B cell (primary cell): Measurements from ENCODE around the gene ZNF609. TPM values are rescaled to one million over a fixed set of nuclear protein-coding genes. Genes with fewer than 3 reads are reported as not detected.

ENCODE experiments used
- ATAC-seq: fragments of 200-7000 bp; cut with Tn5 transposase; one replicate; pipeline ENCODE4 v1.10.0; 2021; ENCODE audit warnings: low read depth, mild to moderate bottlenecking, moderate number of reproducible peaks, moderate library complexity
- CTCF ChIA-PET: fragments of 350-600 bp; sonication (Branson Sonifier 250); formaldehyde crosslinking; loops from one replicate; lab custom pipeline; 2021; ENCODE audit warnings: antibody characterized with exemption, inconsistent platforms; lab: Charles Lee
- POLR2A ChIA-PET: fragments of 350-600 bp; sonication (Branson Sonifier 250); formaldehyde crosslinking; loops from one replicate; lab custom pipeline; 2021; ENCODE audit warnings: antibody characterized with exemption; lab: Charles Lee
- DNase-seq: peaks from one replicate; pipeline ENCODE4 v3.0.0; 2013
- H2AFZ ChIP-seq: 2 replicates; pipeline ENCODE4 v1.6.1; 2012; ENCODE audit warnings: mild to moderate bottlenecking, low read depth, low read length; ENCODE audit not compliant: insufficient read depth, poor library complexity, severe bottlenecking
- H3K27ac ChIP-seq, 2 donors: 1 replicate in 1 of 2; 2 replicates in 1 of 2; pipeline ENCODE4 v1.5.1; 2012 to 2013; ENCODE audit warnings: low read length in 2 of 2, mild to moderate bottlenecking in 2 of 2, moderate library complexity in 1 of 2
- H3K27me3 ChIP-seq, 4 experiments: fragments of 200-600 bp in 1 of 4; sonication (generic) in 1 of 4; replicated peaks in 1 of 4; 1 replicate in 2 of 4; 2 replicates in 2 of 4; pipeline versions ENCODE4 v1.6.1 to v1.7.0; 2013 to 2016; ENCODE audit warnings: low read length in 3 of 4, mild to moderate bottlenecking in 2 of 4, mixed read lengths in 1 of 4, moderate library complexity in 1 of 4; ENCODE audit not compliant: insufficient read depth in 4 of 4, control insufficient read depth in 3 of 4; ENCODE audit errors: control extremely low read depth in 1 of 4
- H3K36me3 ChIP-seq, 2 experiments: replicated peaks in 1 of 2; 1 replicate in 1 of 2; 2 replicates in 1 of 2; pipeline versions ENCODE4 v1.6.1 to v1.7.1; 2013; ENCODE audit warnings: low read length in 1 of 2; ENCODE audit not compliant: insufficient read depth in 2 of 2, control insufficient read depth in 1 of 2; ENCODE audit errors: control extremely low read depth in 1 of 2, extremely low read depth in 1 of 2
- H3K4me1 ChIP-seq, 2 donors: fragments of 200-600 bp in 1 of 2; sonication (generic) in 1 of 2; 1 replicate in 1 of 2; 2 replicates in 1 of 2; pipeline versions ENCODE4 v1.5.1 to v1.6.1; 2013 to 2017; ENCODE audit warnings: low read length in 2 of 2; ENCODE audit not compliant: control insufficient read depth in 2 of 2, insufficient read depth in 2 of 2
- H3K4me2 ChIP-seq: replicated peaks from 2 replicates; pipeline ENCODE3; 2012; ENCODE audit warnings: mild to moderate bottlenecking, low read depth, low read length; ENCODE audit not compliant: poor library complexity, severe bottlenecking
- H3K4me3 ChIP-seq, 5 experiments: fragments of 200-600 bp in 1 of 5; sonication (generic) in 1 of 5; 1 replicate in 3 of 5; 2 replicates in 2 of 5; pipeline versions ENCODE4 v1.5.1 to v1.7.0; 2011 to 2016; ENCODE audit warnings: low read length in 4 of 5, mild to moderate bottlenecking in 4 of 5, low read depth in 2 of 5, control low read depth in 1 of 5, moderate library complexity in 1 of 5; ENCODE audit not compliant: insufficient read depth in 1 of 5; ENCODE audit errors: control extremely low read depth in 1 of 5, extremely low read depth in 1 of 5
- H3K79me2 ChIP-seq: fragments of 200-600 bp; sonication (generic); one replicate; pipeline ENCODE4 v1.6.0; 2016; ENCODE audit warnings: low read length; ENCODE audit not compliant: control insufficient read depth, insufficient read depth
- H3K9ac ChIP-seq: fragments of 200-600 bp; sonication (generic); 2 replicates; pipeline ENCODE4 v1.6.1; 2017; ENCODE audit warnings: mild to moderate bottlenecking, low read length, moderate library complexity
- H3K9me3 ChIP-seq, 3 donors: one replicate each; pipeline versions ENCODE4 v1.6.1 to v1.7.1; 2013; ENCODE audit warnings: low read length in 2 of 3; ENCODE audit not compliant: control insufficient read depth in 2 of 3, insufficient read depth in 1 of 3; ENCODE audit errors: control extremely low read depth in 1 of 3
- H4K20me1 ChIP-seq: 2 replicates; pipeline ENCODE4 v1.6.0; 2012; ENCODE audit warnings: mild to moderate bottlenecking, low read length; ENCODE audit not compliant: insufficient read depth, control insufficient read depth, poor library complexity, severe bottlenecking
- H3K27ac Mint-ChIP-seq: one replicate; pipeline ENCODE4 v1.8.0; 2021; ENCODE audit warnings: mixed read lengths
- H3K27me3 Mint-ChIP-seq: one replicate; pipeline ENCODE4 v1.8.0; 2021; ENCODE audit warnings: mixed read lengths
- H3K4me1 Mint-ChIP-seq: one replicate; pipeline ENCODE4 v1.8.0; 2021; ENCODE audit warnings: mixed read lengths
- H3K4me3 Mint-ChIP-seq: one replicate; pipeline ENCODE4 v1.8.0; 2021; ENCODE audit warnings: mixed read lengths
- H3K9me3 Mint-ChIP-seq: one replicate; pipeline ENCODE4 v1.8.0; 2022; ENCODE audit warnings: mixed read lengths; ENCODE audit not compliant: insufficient read depth
- EZH2 ChIP-seq: IDR thresholded peaks from 2 replicates; pipeline ENCODE4 v1.6.1; 2012; ENCODE audit warnings: borderline replicate concordance, low read depth, mild to moderate bottlenecking, moderate library complexity, low read length; ENCODE audit not compliant: insufficient read depth, poor library complexity, severe bottlenecking
- WGBS: methylation state at CpG from one replicate; pipeline ENCODE4 v1.1.5; 2013; ENCODE audit warnings: missing lambda C conversion rate; ENCODE audit not compliant: insufficient coverage; 5-methylcytosine and 5-hydroxymethylcytosine counted together
- intact Hi-C: fragments of 100-400 bp; cut with micrococcal nuclease; formaldehyde crosslinking; loops from one replicate; pipeline ENCODE4 v1.10.0; 2022
- polyA plus RNA-seq: library from polyadenylated mRNA; depleted of rRNA; stranded (reverse); fragments of >200 nt; gene quantifications from 2 replicates; pipeline ENCODE4 v1.2.3, GENCODE V29; 2012
- total RNA-seq, 2 donors: library from RNA; stranded (reverse); fragments of 120-200 nt in 1 of 2; gene quantifications; 1 replicate in 1 of 2; 2 replicates in 1 of 2; pipeline versions ENCODE4 v1.2.3 to v1.2.4, GENCODE V29; 2013 to 2022
- TF ChIP-seq, protein P1 (sequence below): fragments of 200-600 bp; IDR thresholded peaks from one replicate; pipeline ENCODE4 v1.8.0; 2022; ENCODE audit warnings: antibody characterized with exemption, mild to moderate bottlenecking

The ZNF609 gene
- total and polyA plus RNA-seq, 2 donors (not counting 1 experiment from before 2014, with no cell fraction given) = 5.8 to 32.9 TPM

DNA sequence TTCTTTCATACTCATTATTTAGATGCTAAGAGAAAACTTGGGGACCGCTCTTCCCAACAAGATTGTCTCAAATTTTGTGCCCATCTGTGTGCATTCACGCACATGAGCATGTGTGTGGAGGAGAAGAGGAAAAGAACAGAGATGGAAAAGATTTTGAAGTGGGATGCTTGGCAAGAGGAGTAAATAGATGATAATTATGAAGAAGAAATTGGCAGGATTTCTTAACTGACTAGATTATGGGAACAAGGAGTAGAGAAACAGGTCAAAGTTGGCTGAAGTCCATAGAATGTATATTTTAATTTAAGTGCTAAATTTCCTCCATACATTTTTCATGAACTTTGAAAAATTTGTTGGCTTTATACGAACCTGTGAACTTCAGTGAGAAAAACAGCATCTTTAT lies 100.1 kb downstream of the ZNF609 start:
- Mint-ChIP-seq H3K4me1 (peaks cover 29% of the 10 kb centered on the region), H3K4me3 (no peak overlapping the region), H3K9me3 (no peaks in the 10 kb centered on the region), H3K27me3 (no peaks in the 10 kb centered on the region), H3K27ac (no peak overlapping the region)
- no peak overlapping the region for H3K9ac ChIP-seq
- TF ChIP-seq, protein P1, sequence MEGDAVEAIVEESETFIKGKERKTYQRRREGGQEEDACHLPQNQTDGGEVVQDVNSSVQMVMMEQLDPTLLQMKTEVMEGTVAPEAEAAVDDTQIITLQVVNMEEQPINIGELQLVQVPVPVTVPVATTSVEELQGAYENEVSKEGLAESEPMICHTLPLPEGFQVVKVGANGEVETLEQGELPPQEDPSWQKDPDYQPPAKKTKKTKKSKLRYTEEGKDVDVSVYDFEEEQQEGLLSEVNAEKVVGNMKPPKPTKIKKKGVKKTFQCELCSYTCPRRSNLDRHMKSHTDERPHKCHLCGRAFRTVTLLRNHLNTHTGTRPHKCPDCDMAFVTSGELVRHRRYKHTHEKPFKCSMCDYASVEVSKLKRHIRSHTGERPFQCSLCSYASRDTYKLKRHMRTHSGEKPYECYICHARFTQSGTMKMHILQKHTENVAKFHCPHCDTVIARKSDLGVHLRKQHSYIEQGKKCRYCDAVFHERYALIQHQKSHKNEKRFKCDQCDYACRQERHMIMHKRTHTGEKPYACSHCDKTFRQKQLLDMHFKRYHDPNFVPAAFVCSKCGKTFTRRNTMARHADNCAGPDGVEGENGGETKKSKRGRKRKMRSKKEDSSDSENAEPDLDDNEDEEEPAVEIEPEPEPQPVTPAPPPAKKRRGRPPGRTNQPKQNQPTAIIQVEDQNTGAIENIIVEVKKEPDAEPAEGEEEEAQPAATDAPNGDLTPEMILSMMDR = no peak
- TF ChIP-seq EZH2 = no peak
- POLR2A ChIA-PET = no interaction called here
- no CpG with 5 or more reads among the region's 3 CpGs for WGBS
- no peak overlapping the region for H3K27ac ChIP-seq
- H3K4me2 ChIP-seq = no peak overlapping the region
- peaks cover 32% of the 10 kb centered on the region for H3K79me2 ChIP-seq
- ATAC-seq = no peak
- H4K20me1 ChIP-seq = no peaks in the 10 kb centered on the region
- no peak for DNase-seq
- CTCF ChIA-PET = no interaction called here
- peaks cover 3 to 7% of the 10 kb centered on the region in 2 donors for H3K4me1 ChIP-seq
- H3K27me3 ChIP-seq = no peaks in the 10 kb centered on the region
- peaks cover 0 to 5% (median 0%) of the 10 kb centered on the region in 3 donors for H3K9me3 ChIP-seq
- H3K4me3 ChIP-seq = no peak overlapping the region
- no peaks in the 10 kb centered on the region for H3K36me3 ChIP-seq
- intact Hi-C loops = no loop called here
- no peak overlapping the region for H2AFZ ChIP-seq

- Mint-ChIP-seq H3K9me3 (no peaks in the 10 kb centered on the region), H3K4me3 (no peak overlapping the region), H3K4me1 (peaks cover 30% of the 10 kb centered on the region), H3K27me3 (no peaks in the 10 kb centered on the region), H3K27ac (no peak overlapping the region)
- Histone ChIP-seq H3K36me3 (no peaks in the 10 kb centered on the region), H3K27me3 (no peaks in the 10 kb centered on the region), H3K9me3 (peaks cover 0 to 5% (median 0%) of the 10 kb centered on the region in 3 donors), H2AFZ (no peak overlapping the region), H3K4me2 (no peak overlapping the region), H3K79me2 (peaks cover 32% of the 10 kb centered on the region), H4K20me1 (no peaks in the 10 kb centered on the region), H3K27ac (no peak overlapping the region), H3K4me3 (no peak overlapping the region), H3K4me1 (peaks cover 6 to 8% of the 10 kb centered on the region in 2 donors), H3K9ac (no peak overlapping the region)
- DNase-seq (no peak), ATAC-seq (no peak)
- ChIA-PET POLR2A (no interaction called here), CTCF (no interaction called here)
- TF ChIP-seq, protein P1 = no peak
- TF ChIP-seq EZH2 = no peak
- intact Hi-C loops = no loop called here
- WGBS = 93% methylated on average over 1 of the region's 2 CpGs
Measured at GRCh38 chr15:64560998-64561397, 100.6 kb downstream of the ZNF609 start.
